Measurements from ENCODE around the gene EPHA4.

The EPHA4 gene

GRCh38 chr2:221572219-221572820 lies at the start of gene EPHA4:
Gene EPHA4 (minus strand): TSS chr2:221572304. CDS start chr2:221572248, 56 bp downstream.
- peak; percentile 84 for DNase-seq

DNA sequence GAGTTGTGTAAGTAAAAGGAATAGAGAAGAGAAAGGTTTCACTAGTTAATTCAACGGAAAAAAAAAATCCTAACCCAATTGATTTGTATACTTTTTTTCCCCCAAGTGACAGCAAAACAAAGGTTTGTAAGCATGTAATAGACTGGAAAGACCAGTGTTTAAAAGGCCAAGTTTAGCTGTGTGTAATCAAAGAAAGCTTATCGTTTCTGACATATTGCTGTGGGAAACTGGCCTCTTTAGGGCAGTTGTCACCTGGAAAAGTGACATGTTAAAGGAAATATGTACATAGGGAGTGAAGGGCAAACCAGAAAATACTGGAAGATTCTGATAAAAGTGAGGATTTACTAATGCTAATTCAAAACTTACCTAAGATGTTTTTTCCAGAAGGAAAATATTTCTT lies 45.9 kb upstream of the EPHA4 start:
- DNase-seq, result no peak

DNA sequence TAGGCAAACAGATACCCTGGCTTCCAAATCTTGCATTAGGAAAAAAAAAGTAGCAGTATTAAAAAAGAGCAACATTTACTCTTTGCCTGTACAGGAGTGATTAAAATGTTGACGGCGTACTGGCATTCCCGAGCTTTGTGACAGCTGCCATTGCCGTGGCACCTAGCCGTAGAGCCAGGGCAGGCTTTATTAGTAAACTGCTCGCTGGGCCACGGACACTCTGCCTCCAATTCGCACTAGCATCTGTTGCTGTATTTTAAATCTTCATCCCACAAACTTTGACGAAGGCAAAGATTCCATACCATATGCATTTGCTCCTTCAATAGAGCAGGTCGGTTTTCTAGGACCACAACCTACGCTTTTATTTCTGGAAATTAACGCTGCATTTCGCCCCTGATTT lies 44.5 kb upstream of the EPHA4 start:
- DNase-seq, result no peak

DNA sequence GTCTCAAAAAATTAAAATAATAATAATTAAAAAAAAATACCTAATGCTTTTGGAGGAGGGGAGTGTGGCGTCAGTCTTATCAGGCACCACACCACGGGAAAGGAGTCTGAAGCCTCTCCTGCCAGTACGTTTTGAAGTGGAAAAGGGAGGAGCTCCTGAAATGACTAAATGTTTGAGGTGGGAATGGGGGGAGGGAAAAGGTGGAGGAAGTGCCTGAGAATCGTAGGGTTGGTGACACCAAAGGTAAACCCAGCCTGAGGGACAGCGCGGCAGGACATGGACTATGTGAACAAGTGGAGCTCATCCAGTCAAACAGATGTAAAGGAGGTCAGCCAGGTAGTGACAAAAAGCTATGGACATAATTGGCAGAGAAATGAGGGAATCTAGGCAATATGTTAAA lies 42.2 kb upstream of the EPHA4 start:
- no peak for DNase-seq

GRCh38 chr2:221612800-221613199 lies 40.7 kb upstream of the EPHA4 start:
- DNase-seq, result no peak

DNA sequence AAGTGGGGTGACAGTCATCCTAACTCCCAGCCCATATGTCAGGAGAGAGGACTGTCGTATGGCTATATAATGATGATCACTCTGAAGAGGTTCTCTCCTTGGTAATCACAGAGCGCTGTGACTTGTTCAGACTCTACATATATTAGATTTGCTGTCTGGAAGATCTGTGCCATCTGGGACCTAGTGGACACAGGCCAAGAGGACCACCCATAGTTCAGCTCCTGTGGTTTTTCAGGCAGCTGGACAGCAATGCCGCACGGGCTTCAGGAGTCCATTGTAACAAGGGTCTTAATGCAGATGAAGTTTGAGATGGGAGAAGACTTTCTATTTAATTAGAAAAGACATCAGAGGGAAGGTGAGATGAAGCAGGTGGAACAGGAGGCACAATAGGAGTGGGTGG lies 40.1 kb upstream of the EPHA4 start:
- DNase-seq, result no peak

DNA sequence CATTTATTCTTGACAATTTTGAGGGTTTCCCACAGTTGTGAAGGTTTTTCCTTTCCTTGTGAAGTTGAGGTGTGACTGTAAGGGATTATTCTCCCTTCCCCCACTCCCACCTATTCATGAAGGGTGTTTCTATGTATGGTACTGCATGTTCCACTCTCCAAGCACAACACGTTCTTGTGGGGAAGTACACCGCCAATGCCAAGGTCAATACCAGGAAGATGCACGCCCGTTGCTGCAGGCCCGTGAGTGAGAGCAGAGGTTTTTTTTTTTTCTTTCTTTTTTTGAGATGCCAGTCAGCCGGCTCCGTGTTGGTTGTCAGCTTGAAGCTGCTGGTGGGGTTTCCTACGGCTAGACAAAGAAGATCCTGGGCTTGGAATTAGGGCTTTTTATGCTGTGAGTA lies 38.6 kb upstream of the EPHA4 start:
- DNase-seq, result no peak

DNA sequence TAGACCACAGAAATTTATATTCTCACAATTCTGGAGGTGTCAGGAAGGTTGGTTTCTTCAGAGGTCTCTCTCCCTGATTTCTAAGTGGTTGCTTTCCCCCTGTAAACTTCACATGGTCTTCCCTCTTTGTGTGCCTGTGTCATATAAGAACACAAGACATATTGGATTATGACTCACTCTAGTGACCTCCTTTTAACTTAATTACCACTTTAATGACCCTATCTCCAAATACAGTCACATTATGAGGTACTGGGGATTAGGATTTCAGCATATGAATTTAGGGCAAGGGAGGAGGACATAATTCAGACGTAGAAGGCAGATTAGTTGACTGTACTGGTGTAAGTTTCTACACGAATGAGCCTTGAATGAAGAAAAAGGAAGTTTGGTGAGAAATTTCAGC lies 38.2 kb upstream of the EPHA4 start:
- no peak for DNase-seq

DNA sequence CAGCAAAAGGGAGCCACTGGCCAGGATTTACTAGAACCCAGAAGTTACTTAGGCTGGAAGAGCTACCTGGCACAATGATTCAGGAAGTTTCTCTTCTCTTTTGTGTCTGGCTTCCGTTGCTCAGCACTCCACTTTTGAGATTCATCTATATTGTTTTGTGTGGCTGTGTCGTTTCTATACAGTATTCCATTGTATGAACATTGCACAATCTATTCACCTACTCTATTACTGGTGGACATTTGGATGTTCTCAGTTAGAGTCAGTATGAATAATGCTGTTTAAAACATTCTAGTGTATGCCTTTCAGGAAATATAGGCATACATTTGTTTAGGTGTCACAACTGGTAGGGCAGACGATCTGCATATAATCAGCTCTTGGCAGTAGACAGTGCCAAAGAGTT lies 36.3 kb upstream of the EPHA4 start:
- DNase-seq, result no peak

DNA sequence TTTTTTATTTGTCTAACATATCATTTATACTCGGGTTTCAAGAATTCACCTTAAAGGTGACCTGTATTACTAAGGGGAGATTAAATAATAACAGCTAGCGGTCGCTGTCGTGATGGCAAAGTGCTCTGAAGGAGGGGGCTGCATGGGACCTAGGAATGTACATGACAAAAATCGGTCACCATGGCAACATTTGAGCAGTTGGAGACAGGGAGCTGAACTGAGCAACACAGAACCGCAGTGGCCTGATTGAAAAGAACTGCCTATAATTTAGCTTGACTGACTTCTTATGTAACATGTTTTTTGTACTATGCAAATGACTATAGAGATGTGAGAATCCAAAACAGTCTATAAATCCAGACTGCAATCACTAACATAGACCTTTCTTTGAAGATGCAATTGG lies 34.3 kb upstream of the EPHA4 start:
- no peak for DNase-seq

DNA sequence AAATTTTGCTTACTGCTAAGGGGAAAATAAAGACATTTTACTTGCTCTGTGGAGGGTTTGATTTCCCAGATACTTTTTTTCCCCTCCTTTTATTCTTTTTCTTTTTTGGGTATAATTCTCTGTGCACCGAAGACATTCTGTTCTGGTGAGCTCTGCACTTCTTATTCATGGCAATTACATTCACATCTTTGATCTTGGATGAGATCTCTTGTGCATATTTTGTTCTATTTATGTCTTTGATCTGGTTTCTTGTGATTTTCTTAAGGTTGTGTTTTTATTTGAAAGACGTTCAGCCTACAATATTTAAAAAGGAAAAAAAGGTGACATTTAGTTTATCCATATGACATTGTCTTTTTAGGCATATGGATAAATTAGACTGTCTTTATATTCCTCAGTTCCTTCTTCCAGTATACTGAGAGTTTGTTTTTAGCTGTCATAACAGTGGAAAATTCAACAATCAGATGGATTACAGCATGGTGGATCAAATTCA lies 33.7 kb upstream of the EPHA4 start:
- DNase-seq, result no peak

DNA sequence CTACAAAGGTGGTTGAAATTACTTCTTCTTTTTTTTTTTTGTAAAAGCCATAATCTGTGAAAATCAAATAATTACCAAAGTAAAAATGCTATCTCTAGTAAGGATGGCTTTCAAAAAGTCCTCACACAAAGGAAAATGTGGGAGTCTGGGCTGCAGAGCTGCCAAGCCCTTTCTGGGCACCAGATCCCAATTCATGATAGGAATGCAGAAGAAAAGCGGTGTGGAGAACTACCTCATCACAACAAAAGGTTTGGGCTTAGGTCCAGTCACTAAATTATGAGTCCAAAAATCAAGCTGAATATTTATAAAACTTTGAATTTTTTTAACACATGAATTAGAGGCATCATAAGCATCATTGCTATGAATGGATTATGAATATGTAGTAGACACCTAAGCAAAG lies 30.8 kb upstream of the EPHA4 start:
- DNase-seq, result no peak

GRCh38 chr2:221601376-221601775 lies 29.3 kb upstream of the EPHA4 start:
- no peak for DNase-seq

GRCh38 chr2:221600388-221600787 lies 28.3 kb upstream of the EPHA4 start:
- DNase-seq, result no peak

DNA sequence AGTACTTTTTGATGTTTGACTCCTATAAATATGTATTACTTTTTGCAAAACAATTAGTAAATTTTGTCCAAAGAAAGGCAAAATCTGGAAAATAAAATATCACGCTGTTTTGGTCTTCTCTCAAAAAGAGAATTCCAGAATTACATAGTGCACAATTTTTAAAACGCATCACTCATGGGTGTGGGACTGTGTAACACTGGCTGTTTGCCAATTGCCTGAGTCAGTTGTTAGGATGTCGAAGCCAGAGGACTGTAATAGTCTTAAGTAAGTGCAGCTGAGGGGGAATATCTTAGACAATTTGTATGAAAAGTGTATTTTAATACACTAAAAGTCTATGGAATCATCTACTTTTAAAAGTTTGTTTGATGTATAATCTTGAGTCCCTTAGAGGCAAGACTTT lies 24.1 kb upstream of the EPHA4 start:
- DNase-seq, result no peak

DNA sequence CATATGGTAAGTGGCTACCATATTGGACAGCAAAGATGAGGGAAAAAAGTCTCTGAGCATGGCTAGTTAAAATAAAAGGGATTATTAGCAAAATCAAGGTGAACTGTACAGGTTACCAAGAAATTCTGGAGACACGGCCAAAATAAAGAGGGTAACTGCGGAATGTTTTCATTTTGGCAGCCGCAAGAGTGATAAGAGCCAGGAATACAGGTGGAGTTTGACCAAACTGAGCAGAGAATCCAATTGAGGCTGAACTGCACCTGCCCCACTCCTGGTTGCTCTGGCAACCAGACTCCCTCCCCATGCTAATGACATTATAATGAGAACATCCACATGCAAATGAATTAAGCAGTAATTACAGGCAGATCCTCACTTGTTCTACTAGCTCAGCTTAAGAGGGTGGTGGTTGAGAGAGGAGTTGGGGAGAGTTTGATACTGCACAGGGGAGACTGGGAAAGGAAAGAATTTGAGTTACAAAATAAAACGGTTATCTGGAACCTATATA lies 18.8 kb upstream of the EPHA4 start:
- no peak for DNase-seq

GRCh38 chr2:221589696-221590095 lies 17.6 kb upstream of the EPHA4 start:
- no peak for DNase-seq

GRCh38 chr2:221588306-221588985 lies 16.3 kb upstream of the EPHA4 start:
- no peak for DNase-seq

DNA sequence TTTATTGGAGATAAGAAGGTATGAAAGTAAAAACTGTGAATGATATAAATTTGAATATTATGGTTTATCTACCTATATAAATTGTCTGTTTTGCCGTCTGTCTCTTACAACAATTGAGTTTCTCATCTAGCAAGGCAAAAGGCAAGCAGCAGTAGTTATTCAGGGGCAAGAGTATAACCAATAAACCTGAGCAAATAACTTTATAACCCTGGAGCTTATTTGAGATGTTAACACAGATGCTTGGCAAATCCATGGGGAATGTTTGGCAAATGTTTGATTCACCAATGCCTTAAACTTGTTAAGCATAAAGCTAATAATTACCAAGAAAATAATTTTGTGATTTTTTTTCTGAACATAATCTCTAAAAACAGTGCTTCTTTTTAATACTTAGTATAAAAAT lies 9.9 kb upstream of the EPHA4 start:
- DNase-seq, result no peak

DNA sequence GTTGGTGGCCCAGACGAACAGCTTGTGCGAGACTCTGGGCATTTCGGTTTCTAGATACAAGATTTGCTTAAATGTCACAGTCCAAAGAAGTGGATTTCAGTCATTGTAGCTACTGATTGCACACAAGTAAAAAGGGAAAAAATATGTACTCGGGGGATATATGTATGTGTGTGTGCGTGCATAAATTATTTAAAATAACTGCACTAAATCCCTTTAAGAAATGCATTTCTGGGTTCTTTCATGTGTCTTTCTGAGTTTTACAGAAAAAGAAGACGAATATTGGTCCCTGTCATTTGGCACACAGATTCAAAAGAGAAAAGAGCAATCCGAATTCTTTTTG lies 2.1 kb upstream of the EPHA4 start:
- no peak for DNase-seq

GRCh38 chr2:221573430-221574230 lies 1.5 kb upstream of the EPHA4 start:
- DNase-seq, result peak; percentile 81

DNA sequence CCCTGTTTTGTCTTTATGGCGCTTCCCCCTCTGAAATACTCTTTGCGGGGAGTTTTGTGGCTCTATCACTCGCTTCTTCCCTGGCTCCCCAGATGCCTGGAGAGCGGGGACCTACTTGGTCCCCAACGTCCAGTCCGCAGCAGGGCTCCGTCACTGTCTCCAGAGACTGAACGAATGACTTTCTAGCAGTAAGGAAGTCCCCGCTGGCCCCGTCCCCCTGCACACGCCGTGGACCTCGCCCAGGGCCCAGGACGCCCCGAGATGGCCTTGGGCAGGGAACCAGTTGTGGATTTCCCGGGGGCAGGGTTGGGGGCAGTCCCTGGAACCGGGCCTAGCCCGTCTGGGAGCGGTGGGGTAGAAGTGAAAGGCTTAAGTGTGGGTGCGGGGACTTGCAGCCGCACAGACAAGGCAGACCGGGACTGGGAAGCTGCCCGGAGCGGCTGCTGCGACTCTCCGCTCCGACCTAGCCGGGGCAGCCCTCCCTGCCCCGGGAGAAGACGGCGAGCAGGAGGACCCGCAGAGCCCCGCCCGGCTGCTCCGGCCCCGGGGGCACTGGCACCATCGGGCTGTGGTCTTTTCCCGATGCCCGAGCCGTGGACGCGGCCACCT lies 821 bp upstream of the EPHA4 start:
- no peak for DNase-seq

GRCh38 chr2:221571551-221572218 lies 419 bp downstream of the EPHA4 start:
- DNase-seq, result no peak
